KOPT-K1 (cell line): ENCODE data around the gene PPP3CA.
"Not testable (repeated sequence)": the region's sequence is repeated elsewhere in the genome, so short reads cannot be mapped to it uniquely, and the experiment has no call there.

Source experiments
- H3K27ac ChIP-seq: fragments of 200-600 bp; sonication (generic); 2 replicates; pipeline ENCODE4 v1.5.1; 2016; ENCODE audit warnings: antibody characterized with exemption, mild to moderate bottlenecking, low read depth, low read length; ENCODE audit not compliant: poor library complexity, severe bottlenecking
- H3K36me3 ChIP-seq: fragments of 200-600 bp; sonication (generic); 2 replicates; pipeline ENCODE4 v1.5.1; 2017; ENCODE audit warnings: antibody characterized with exemption, mild to moderate bottlenecking, low read length, moderate library complexity; ENCODE audit not compliant: insufficient read depth
- H3K9me3 ChIP-seq: fragments of 200-600 bp; sonication (generic); 2 replicates; pipeline ENCODE4 v1.5.1; 2017; ENCODE audit warnings: antibody characterized with exemption, low read length, mild to moderate bottlenecking; ENCODE audit not compliant: insufficient read depth, poor library complexity, severe bottlenecking

PPP3CA gene

GRCh38 chr4:101262683-101263082 lies 84.6 kb downstream of the PPP3CA start:
- Histone ChIP-seq H3K9me3 (no peaks in the 10 kb centered on the region), H3K36me3 (no peaks in the 10 kb centered on the region), H3K27ac (no peak overlapping the region)

DNA sequence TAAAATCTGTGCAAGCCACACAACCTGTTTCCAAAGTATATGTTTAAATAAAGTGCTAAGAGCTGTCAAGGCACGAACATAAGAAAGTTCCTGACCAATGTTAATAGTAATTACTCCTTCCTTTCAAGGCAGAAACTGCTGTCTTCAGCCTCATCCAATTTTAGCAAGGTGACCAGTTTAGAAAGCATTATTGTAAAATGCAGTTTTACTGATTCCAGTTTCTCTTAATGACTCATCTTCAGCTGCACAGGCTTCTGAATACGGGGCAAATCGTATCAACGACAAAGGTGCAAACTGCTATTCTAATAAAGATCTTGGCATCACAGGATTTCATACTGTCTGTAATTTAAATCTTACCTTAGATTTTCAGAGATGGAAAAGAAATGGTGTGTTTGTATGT lies 87.5 kb downstream of the PPP3CA start:
- H3K36me3 ChIP-seq: no peaks in the 10 kb centered on the region
- no peaks in the 10 kb centered on the region for H3K9me3 ChIP-seq
- H3K27ac ChIP-seq: no peak overlapping the region

- Histone ChIP-seq H3K9me3 (no peaks in the 10 kb centered on the region), H3K27ac (no peak overlapping the region), H3K36me3 (no peaks in the 10 kb centered on the region)
These were observed 88.4 kb downstream of the PPP3CA start for GRCh38 chr4:101258883-101259282.

GRCh38 chr4:101256222-101256621 lies 91.1 kb downstream of the PPP3CA start:
- Histone ChIP-seq H3K36me3 (no peaks in the 10 kb centered on the region), H3K27ac (no peak overlapping the region), H3K9me3 (no peaks in the 10 kb centered on the region)

DNA sequence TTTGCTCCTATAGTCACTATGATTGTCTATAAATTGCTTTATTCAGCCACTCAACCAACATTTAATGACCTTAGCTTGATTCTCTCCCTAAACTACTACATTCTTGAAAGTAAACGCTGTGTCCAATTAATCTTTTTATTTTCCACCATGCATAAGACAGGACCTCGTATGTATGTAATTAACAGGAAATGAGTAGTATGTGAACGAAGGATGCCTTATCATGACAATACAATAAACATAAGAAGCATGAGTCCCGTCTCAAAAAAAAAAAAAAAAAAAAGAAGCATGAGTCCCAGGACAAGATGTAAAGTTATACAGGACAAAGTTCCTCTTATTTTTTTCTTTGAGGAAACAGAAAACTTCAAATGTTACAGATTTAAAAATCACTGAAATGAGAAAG lies 92.5 kb downstream of the PPP3CA start:
- Histone ChIP-seq H3K36me3 (no peaks in the 10 kb centered on the region), H3K27ac (no peak overlapping the region), H3K9me3 (no peaks in the 10 kb centered on the region)

- Histone ChIP-seq H3K36me3 (no peaks in the 10 kb centered on the region), H3K9me3 (no peaks in the 10 kb centered on the region), H3K27ac (no peak overlapping the region)
These were observed 94.2 kb downstream of the PPP3CA start for GRCh38 chr4:101253121-101253520.

DNA sequence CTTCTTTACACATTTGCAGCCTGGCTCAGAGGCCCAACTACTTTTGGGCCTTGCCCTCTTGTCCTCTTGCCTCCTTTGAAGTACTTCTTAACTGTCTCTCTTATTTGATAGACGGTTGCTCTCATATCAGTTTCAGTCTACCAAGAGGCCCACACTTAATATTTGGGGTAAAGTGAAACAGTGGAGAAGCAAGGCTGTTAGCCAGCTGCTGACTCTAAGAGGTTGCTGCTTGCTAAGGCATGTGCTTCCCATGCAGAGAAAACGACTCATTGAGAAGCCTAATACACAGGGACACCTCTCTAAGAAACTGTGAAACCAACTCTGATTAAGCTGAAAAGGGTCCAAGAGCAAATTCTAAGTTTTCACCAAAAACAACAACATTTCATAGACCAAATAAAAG lies 94.6 kb downstream of the PPP3CA start:
- H3K36me3 ChIP-seq: no peaks in the 10 kb centered on the region
- H3K9me3 ChIP-seq: no peaks in the 10 kb centered on the region
- H3K27ac ChIP-seq: no peak overlapping the region

GRCh38 chr4:101251261-101251660 lies 96.1 kb downstream of the PPP3CA start:
- Histone ChIP-seq H3K36me3 (no peaks in the 10 kb centered on the region), H3K9me3 (no peaks in the 10 kb centered on the region), H3K27ac (no peak overlapping the region)

GRCh38 chr4:101244349-101244748 lies 103.0 kb downstream of the PPP3CA start:
- no peak overlapping the region for H3K27ac ChIP-seq
- no peaks in the 10 kb centered on the region for H3K9me3 ChIP-seq

DNA sequence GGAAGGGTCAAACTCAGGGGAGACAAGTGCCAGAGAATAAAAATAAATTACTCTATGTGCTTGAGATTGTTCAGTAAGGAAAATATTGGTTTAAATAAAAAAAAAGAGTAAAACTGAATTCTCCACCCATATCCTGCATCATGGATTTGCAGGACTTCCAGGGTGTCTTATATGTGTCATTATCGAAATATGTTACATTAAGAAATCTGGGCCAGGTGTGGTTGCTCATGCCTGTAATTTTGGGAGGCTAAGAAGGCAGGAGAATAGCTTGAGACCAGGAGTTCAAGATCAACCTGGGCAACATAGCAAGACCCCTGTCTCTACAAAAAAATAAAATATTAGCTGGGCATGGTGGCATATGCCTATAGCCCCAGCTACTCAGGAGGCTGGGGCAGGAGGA lies 104.9 kb downstream of the PPP3CA start:
- Histone ChIP-seq H3K27ac (no peak overlapping the region), H3K9me3 (no peaks in the 10 kb centered on the region), H3K36me3 (no peaks in the 10 kb centered on the region)

More at GRCh38 chr4:101244349-101244748, 103.0 kb downstream of the PPP3CA start:
- no peaks in the 10 kb centered on the region for H3K36me3 ChIP-seq

DNA sequence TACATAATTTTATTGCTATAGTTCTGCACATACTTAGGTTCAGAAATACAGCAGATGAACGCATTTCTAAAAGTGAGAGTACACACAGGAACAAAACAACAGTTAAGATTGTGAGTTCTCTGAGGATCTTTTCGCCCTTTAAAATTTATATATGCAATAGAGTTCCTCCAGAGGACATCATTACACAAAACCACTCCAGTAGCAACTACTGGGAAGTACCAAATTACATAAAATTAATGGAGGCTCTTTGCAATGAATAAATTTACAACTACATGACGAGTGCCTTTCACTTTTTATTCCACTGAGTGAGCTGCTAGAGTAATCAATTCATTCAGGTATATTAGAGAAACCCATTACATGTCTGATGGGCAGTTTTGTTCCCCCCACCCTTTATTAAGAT lies 107.2 kb downstream of the PPP3CA start:
- Histone ChIP-seq H3K27ac (no peak overlapping the region), H3K36me3 (no peaks in the 10 kb centered on the region), H3K9me3 (no peaks in the 10 kb centered on the region)

DNA sequence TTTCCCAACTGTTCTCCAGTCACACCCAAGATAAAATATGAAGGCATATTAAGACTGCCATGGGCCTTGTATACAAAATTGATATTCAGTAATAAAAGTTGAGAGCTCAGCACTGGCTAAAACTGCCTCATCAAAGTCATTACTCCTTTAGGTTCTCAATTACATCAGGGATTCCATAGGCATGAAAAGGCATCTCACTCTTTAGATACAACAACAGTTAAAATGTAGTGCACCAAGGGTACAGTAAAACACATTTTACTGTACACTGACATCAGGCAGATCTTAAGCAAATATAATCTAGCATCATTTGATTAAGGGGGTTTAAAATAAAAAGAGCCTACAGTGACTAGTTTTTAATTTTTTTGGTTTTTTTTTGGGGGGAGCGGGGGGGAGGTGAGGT lies 107.7 kb downstream of the PPP3CA start:
- Histone ChIP-seq H3K27ac (no peak overlapping the region), H3K36me3 (no peaks in the 10 kb centered on the region), H3K9me3 (no peaks in the 10 kb centered on the region)

DNA sequence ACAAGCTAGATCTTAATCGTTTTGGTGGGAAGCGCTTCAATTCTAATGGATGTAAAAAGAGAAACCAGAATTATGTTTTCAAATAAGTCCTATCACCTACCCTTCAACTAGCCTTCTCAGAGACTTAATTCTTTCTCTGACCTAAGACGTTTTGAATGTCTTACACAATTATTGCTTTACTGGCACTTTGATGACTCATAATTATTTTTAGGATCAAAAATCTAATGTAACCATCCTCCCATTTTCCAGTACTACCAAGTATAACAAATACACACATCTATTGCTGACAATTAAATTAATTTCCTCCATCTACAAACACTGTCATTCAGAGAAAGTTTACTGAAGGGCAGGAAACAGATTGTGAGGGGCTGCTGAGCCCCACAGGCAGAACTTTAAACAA lies 108.6 kb downstream of the PPP3CA start:
- Histone ChIP-seq H3K9me3 (peaks cover 7% of the 10 kb centered on the region), H3K36me3 (no peaks in the 10 kb centered on the region), H3K27ac (no peak overlapping the region)

DNA sequence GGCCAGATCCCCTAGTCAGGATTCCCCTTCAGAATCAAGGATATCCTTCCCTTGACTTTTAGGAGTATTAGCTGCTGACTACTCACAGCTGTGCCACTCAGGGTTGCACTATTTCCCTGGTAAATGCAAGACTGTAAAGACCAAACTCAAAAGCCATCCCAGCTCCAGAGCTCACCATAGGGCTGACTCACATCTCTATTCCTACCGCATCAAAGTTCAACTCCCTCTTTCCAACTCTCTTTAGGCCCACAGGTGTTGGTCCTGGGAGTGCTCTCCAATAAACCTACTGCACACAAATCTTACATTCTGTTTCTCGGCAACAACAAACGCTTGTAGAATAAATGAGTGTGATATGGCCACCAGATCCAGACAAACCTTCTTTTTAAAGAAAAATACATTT lies 109.6 kb downstream of the PPP3CA start:
- Histone ChIP-seq H3K36me3 (no peaks in the 10 kb centered on the region), H3K27ac (no peak overlapping the region), H3K9me3 (peaks cover 7% of the 10 kb centered on the region)

DNA sequence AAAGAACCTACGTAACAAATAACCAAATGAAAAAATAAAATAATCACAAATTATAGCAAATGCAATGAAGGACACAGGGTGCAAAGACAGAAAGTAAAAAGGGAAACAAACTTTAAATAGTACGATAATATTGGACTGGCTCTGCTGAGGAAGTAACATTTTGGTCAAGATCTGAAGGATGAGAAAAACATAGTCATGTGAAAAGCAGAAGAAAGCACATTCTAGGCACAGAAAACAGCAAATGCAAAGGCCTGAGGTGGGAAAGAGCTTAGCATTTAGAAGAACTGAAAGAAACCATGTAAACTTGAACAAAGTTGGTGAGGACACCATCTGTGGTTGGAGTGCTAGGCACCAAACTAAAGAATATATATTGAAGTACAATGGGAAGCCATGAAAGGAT lies 111.2 kb downstream of the PPP3CA start:
- no peak overlapping the region for H3K27ac ChIP-seq
- no peaks in the 10 kb centered on the region for H3K36me3 ChIP-seq
- peaks cover 7% of the 10 kb centered on the region for H3K9me3 ChIP-seq

- not testable (repeated sequence) for H3K9me3 ChIP-seq, H3K36me3 ChIP-seq, H3K27ac ChIP-seq
These were observed 113.2 kb downstream of the PPP3CA start for GRCh38 chr4:101234141-101234540.
